HUES64 (cell line): ENCODE measurements around the gene DISC1.

Source experiments
- H3K27ac ChIP-seq: 2 replicates; pipeline ENCODE4 v1.7.0; 2013; ENCODE audit warnings: low read depth, low read length, inconsistent platforms
- H3K27me3 ChIP-seq: 2 replicates; pipeline ENCODE4 v1.6.1; 2013; ENCODE audit warnings: mild to moderate bottlenecking, low read length; ENCODE audit not compliant: insufficient read depth
- H3K36me3 ChIP-seq: 2 replicates; pipeline ENCODE4 v1.6.1; 2013; ENCODE audit warnings: mild to moderate bottlenecking, low read length; ENCODE audit not compliant: insufficient read depth
- H3K4me1 ChIP-seq: 2 replicates; pipeline ENCODE4 v1.6.1; 2013; ENCODE audit warnings: mild to moderate bottlenecking, low read length, moderate library complexity; ENCODE audit not compliant: insufficient read depth
- H3K4me3 ChIP-seq: 2 replicates; pipeline ENCODE4 v1.5.1; 2013; ENCODE audit warnings: mild to moderate bottlenecking, low read length, moderate library complexity
- H3K9ac ChIP-seq: 2 replicates; pipeline ENCODE4 v1.6.1; 2013; ENCODE audit warnings: mild to moderate bottlenecking, low read depth, low read length
- H3K9me3 ChIP-seq: 2 replicates; pipeline ENCODE4 v1.6.1; 2013; ENCODE audit warnings: low read depth, low read length; ENCODE audit not compliant: insufficient read depth
- WGBS: fragments of 150-250, 120-280 bp; methylation state at CpG from one replicate; pipeline ENCODE4 v1.1.7; 2013; ENCODE audit warnings: missing lambda C conversion rate; 5-methylcytosine and 5-hydroxymethylcytosine counted together

Gene DISC1

DNA sequence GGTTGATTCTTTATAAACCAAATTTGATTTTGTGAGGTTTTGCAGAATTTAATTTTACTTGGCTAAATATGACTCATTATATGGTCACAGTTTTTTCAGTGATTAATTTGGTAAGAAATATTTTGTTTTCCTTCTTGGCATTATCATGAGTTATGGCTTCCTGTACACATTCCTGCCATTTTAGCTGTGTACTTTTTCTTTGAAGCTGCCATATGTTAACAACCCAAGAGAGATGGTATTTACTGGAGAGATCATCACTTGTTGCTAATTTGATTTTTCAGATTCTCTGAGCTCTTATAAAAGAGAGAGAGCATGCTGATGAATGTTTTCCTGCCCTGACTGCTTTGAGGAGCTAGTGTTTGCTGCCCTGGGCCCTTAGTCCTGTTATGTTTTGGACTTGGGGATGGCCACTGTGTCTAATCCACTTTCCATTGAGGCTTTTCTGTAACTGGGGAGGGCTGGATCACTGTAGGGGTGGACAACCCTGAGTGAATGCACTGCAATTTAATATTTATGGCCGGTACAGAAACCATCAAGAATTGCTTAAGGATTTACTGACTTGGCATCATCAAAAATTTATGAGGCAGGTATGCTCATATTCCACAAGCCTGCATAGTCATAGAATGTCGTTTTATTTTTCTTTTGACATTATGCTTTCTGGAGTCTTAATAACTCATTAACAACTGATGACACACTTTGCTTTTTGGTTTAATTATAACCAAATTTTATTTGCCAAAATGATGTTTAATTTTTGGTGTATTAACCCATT, 200.9 kb downstream of the DISC1 start:
- Histone ChIP-seq H3K4me1 (no peaks in the 10 kb centered on the region), H3K27me3 (no peaks in the 10 kb centered on the region), H3K27ac (no peak overlapping the region), H3K9me3 (no peaks in the 10 kb centered on the region), H3K36me3 (no peaks in the 10 kb centered on the region), H3K9ac (no peak overlapping the region), H3K4me3 (no peak overlapping the region)
- 52% methylated on average over 2 of the region's 2 CpGs for WGBS

DNA sequence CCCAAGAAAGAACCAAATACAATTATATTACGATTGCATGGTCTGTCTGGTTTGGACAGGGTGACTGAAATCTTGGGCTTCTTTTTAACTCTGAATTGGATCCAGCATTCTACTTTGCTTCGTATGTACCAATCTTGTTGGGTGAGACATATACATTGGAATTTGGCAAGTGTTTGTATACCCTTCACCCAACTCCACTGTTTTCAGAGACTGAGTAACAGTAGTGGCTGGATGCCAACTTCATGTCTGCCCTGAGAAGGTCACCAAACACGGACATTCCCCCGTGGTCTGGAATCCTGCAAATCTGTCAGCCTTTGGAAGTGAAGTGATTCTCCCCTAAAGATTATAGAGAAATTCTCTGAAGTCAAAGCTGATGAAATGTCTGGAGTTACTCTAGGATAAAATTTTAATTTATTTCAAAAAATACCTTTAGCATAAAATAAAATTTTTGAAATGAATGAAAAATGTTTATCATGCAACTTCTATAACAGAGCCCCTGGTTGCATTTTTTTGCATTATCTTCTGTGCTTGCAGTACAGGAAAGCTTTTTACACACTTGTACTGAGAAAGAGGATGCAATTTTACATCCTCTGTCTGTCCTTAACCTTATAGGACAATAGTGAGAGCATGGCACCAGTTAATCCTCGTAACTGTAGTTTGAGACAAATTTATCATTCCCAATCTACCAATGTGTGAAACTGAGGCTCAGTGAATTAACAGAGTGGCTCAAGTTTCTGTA, 201.8 kb downstream of the DISC1 start:
- no peak overlapping the region for H3K27ac ChIP-seq
- no peaks in the 10 kb centered on the region for H3K27me3 ChIP-seq
- no peak overlapping the region for H3K4me3 ChIP-seq
- no peak overlapping the region for H3K9ac ChIP-seq
- 92% methylated on average over 5 of the region's 5 CpGs for WGBS
- no peaks in the 10 kb centered on the region for H3K36me3 ChIP-seq
- H3K4me1 ChIP-seq: no peaks in the 10 kb centered on the region
- no peaks in the 10 kb centered on the region for H3K9me3 ChIP-seq

DNA sequence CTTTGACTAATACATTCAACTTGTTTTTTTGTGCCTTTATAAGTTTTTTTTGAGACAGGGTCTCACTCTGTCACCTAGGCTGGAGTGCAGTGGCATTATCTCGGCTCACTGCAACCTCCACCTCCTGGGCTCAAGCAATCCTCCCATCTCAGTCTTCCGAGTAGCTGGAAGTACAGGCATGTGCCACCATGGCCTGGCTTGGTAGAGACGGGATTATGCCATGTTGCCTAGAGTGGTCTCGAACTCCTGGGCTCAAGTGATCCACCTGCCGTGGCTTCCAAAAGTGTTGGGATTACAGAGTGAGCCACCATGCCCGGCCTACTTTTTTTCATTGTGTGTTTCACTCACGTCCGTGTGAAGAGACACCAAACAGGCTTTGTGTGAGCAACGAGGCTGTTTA, 202.7 kb downstream of the DISC1 start:
- H3K27ac ChIP-seq: no peak overlapping the region
- 74% methylated on average over 9 of the region's 9 CpGs for WGBS
- H3K4me3 ChIP-seq: no peak overlapping the region
- H3K27me3 ChIP-seq: no peaks in the 10 kb centered on the region
- H3K36me3 ChIP-seq: no peaks in the 10 kb centered on the region
- no peaks in the 10 kb centered on the region for H3K4me1 ChIP-seq
- no peaks in the 10 kb centered on the region for H3K9me3 ChIP-seq
- H3K9ac ChIP-seq: no peak overlapping the region

DNA sequence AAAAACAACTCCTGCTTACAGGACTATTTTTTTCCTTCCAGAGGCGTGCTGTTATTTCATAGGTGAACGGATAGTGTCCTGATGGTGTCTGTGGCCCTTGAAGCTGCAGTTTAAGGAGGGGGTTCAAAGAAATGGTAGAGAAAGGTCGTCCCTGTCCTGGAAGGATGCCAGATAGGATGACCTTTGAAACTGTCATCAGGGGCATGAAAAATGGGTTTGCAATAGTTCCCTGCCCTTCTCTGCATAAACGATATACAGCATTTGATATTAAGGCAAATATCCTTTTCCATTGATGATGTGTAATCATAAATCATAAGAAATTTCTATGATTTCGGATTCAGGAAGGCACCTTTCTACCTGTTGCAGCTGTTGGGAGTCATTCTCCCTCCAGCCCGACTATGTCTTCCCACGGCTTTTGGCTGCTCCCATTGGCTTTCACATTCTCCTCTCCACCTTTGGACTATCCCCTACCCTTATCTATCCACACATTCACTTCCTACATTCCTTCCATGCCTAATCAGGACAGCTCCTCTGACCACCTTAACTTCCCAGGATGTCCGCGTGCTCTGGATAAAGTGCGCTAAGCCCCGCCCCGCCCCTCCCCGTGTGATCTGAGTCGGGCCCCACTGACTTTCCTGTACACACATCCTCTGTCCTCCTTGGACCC, 209.8 kb downstream of the DISC1 start:
- Histone ChIP-seq H3K9me3 (no peaks in the 10 kb centered on the region), H3K9ac (no peak overlapping the region), H3K4me1 (no peaks in the 10 kb centered on the region), H3K27me3 (no peaks in the 10 kb centered on the region), H3K27ac (no peak overlapping the region), H3K36me3 (no peaks in the 10 kb centered on the region), H3K4me3 (no peak overlapping the region)
- WGBS: 92% methylated on average over 13 of the region's 14 CpGs

DNA sequence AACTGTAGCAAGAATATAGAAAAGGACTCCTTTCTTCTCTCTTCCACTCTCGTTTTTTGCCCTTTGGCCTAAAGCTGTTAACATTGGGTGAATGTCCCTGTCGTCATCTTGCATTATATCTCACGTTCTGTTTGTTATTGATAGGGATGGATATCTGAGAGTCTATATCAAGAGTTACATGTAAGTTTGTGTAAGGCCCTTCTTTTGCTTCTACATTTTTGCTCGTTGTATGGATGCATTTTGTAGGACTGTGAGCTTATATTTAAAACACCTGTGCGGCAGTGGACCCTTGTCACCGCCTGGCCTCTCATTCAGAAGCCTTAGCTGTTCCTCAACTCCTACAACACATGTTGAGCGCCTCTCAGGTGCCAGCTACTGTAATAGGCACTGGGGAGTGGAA, 211.9 kb downstream of the DISC1 start:
- no peak overlapping the region for H3K9ac ChIP-seq
- 77% methylated on average over 5 of the region's 7 CpGs for WGBS
- H3K4me3 ChIP-seq: no peak overlapping the region
- H3K36me3 ChIP-seq: no peaks in the 10 kb centered on the region
- no peak overlapping the region for H3K27ac ChIP-seq
- no peaks in the 10 kb centered on the region for H3K4me1 ChIP-seq
- no peaks in the 10 kb centered on the region for H3K27me3 ChIP-seq
- no peaks in the 10 kb centered on the region for H3K9me3 ChIP-seq

DNA sequence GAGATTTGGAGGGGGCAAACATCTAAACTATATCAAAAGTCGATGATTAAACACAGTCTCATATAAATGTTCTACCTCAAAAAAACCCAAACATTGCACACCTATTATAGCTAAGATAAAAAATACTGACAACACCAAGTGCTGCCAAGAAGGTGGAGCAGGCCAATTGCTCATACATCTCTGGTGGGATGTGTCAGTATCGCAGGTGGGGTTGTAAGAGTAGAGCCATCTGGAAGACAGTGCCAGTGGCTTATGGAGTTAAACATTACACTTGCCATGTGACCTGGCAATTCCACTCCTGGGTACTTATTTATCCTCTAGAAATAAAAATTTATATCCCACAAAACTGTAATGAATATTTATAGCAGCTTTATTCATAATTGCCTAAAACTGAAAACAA, 213.4 kb downstream of the DISC1 start:
- H3K4me3 ChIP-seq: no peak overlapping the region
- no peak overlapping the region for H3K27ac ChIP-seq
- H3K27me3 ChIP-seq: no peaks in the 10 kb centered on the region
- WGBS: 92% methylated on average over 2 of the region's 2 CpGs
- H3K4me1 ChIP-seq: no peaks in the 10 kb centered on the region
- H3K9ac ChIP-seq: no peak overlapping the region
- no peaks in the 10 kb centered on the region for H3K36me3 ChIP-seq
- no peaks in the 10 kb centered on the region for H3K9me3 ChIP-seq

DNA sequence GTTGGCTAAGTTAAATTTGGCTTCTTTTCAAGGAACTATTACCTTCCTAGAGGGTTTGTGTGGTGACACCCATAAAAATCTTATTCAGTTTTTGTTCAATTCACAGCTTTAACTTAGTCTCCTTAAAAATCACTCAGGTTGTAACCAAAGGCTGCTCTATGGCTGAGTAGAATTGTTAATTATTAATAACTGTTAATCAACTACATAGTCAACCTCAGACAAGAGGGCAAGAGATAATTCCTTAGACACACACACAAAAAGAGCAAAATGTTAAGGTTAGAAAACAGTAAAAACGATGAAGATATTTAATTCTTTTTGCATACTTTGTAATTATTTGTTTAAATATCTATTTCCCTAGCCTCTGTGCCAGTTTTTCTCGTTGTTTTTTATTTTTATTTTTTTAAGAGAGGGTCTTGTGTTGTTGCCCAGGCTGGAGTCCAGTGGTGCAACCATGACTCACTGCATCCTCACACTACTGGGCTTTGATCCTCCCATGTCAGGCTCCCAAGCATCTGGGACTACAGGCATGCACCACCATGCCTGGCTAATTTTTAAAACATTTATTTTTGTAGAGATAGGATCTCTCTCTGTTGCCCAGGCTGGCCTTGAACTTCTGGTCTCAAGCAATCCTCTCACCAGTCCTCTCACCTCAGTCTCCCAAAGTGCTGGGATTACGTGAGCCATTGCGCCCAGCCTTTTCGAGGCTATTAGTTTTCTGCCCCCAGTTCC, 215.2 kb downstream of the DISC1 start:
- H3K36me3 ChIP-seq: no peaks in the 10 kb centered on the region
- H3K9ac ChIP-seq: no peak overlapping the region
- no peaks in the 10 kb centered on the region for H3K27me3 ChIP-seq
- no peaks in the 10 kb centered on the region for H3K4me1 ChIP-seq
- no peak overlapping the region for H3K27ac ChIP-seq
- no peaks in the 10 kb centered on the region for H3K9me3 ChIP-seq
- no peak overlapping the region for H3K4me3 ChIP-seq
- WGBS: 89% methylated on average over 4 of the region's 5 CpGs

DNA sequence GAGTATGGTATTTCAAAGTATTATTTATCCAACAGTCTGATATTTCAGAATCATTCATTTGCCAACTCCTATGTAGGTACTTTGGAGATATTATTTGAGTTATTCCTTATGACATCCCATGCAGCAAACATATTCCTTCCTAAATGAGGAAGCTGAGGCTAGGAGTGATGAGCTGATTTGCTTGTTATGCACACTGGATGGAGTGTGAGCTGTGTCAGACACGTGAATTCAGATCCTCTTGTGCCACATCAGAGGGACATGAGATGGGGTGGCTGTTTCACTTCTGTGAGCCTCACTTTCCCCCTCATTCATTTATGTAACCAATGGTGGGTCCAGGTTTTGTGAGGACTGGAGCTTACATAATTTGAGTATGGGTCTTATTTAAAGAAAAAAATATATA, 215.9 kb downstream of the DISC1 start:
- no peaks in the 10 kb centered on the region for H3K4me1 ChIP-seq
- H3K27ac ChIP-seq: no peak overlapping the region
- no peaks in the 10 kb centered on the region for H3K9me3 ChIP-seq
- no peaks in the 10 kb centered on the region for H3K27me3 ChIP-seq
- no peak overlapping the region for H3K4me3 ChIP-seq
- no peak overlapping the region for H3K9ac ChIP-seq
- 81% methylated on average over 1 of the region's 1 CpG for WGBS
- H3K36me3 ChIP-seq: no peaks in the 10 kb centered on the region

DNA sequence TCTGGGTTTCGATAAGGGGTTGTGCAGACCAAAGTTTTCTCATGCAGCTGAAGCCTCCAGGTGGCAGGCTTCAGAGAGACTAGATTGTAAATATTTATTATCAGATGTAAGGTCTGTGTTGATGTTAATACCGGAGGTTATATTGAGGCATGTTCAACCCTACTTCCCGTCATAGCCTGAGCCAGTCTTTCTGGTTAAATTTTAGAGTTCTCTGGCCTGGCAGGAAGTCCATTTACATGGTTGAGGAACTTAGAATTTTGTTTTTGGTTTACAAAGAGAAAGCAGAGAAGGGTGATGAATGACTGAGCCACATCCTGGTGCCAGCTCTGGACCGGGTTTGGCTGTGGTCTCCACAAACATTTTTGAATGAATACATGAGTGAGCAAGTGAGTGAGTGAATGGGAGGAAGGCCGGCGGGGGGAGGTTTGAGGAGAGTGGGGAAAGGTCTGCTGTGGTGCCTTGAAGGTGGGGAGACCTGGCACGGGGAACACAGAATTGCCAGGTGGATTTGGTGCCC, 218.5 kb downstream of the DISC1 start:
- WGBS: 90% methylated on average over 7 of the region's 7 CpGs
- H3K4me3 ChIP-seq: no peak overlapping the region
- no peak overlapping the region for H3K9ac ChIP-seq
- no peak overlapping the region for H3K27ac ChIP-seq
- H3K9me3 ChIP-seq: no peaks in the 10 kb centered on the region
- H3K36me3 ChIP-seq: no peaks in the 10 kb centered on the region
- no peaks in the 10 kb centered on the region for H3K27me3 ChIP-seq
- no peaks in the 10 kb centered on the region for H3K4me1 ChIP-seq

DNA sequence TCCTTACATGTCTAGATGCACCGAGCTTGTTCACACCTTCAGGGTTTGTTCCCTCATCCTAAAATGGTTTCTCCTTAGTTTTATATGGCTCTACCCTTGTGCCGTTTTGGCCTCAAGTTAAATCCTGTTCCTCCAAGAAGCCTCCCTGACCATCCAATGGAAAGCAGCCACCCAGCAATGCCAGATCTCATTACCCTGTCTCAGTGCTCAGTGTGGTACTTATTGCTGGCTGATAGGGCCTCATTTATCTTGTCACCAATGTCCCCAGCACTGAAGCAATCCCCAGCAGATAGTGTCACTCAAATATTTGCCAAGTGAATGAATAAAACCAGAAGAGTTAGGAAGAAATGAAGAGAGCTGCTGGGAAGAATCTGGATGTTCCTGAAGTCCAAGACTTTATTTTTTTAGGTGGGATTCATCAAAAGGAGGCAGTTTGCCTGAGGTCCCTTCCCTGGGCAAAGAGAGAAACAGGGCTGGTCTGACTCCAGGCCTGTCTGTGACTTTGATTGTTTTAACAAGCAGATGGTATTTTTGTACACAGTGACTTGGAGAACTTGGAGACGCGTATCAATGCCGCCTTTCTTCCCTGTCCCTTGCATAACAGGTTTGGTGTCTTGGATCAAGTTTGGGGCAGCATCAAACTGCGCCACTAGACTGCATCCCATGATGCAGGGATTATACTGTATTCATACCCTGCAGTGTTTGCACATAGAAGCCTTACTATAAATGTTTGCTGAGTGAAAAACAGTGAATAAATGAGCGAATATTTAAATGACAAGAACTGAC, 221.2 kb downstream of the DISC1 start:
- Histone ChIP-seq H3K4me3 (no peak overlapping the region), H3K9me3 (no peaks in the 10 kb centered on the region), H3K27ac (no peak overlapping the region), H3K9ac (no peak overlapping the region), H3K36me3 (no peaks in the 10 kb centered on the region), H3K27me3 (no peaks in the 10 kb centered on the region), H3K4me1 (no peaks in the 10 kb centered on the region)
- 96% methylated on average over 7 of the region's 7 CpGs for WGBS
